GM12891 (cell line): ENCODE data around the gene SCRN3.

Source experiments
- DNase-seq: peaks from one replicate; pipeline ENCODE4 v3.0.0; 2011; ENCODE audit warnings: low spot score; ENCODE audit not compliant: insufficient read length
- FAIRE-seq: peaks from 2 replicates; lab custom pipeline; 2011; peaks lifted over from hg19 to GRCh38; lab: Jason Lieb, UNC
- PAX5 ChIP-seq: IDR thresholded peaks from 2 replicates; pipeline ENCODE4 v1.6.1; 2011; ENCODE audit warnings: low read length, moderate library complexity, mild to moderate bottlenecking; ENCODE audit not compliant: insufficient read depth, severe bottlenecking
- POLR2A ChIP-seq: IDR thresholded peaks from 2 replicates; pipeline ENCODE4 v1.6.1; 2011; ENCODE audit warnings: low read depth, low read length, control low read depth
- POLR2AphosphoS5 ChIP-seq: IDR thresholded peaks from 2 replicates; pipeline ENCODE4 v1.6.1; 2011; ENCODE audit warnings: low read depth, low read length, control low read depth
- POU2F2 ChIP-seq: IDR thresholded peaks from 2 replicates; pipeline ENCODE4 v1.6.1; 2011; ENCODE audit warnings: low read depth, mild to moderate bottlenecking, control low read depth, low read length, moderate library complexity
- SPI1 ChIP-seq: IDR thresholded peaks from 2 replicates; pipeline ENCODE4 v1.6.1; 2011; ENCODE audit warnings: low read depth, low read length, control low read depth
- TAF1 ChIP-seq: IDR thresholded peaks from 2 replicates; pipeline ENCODE4 v1.6.1; 2011; ENCODE audit warnings: low read depth, low read length, control low read depth

The SCRN3 gene

DNA sequence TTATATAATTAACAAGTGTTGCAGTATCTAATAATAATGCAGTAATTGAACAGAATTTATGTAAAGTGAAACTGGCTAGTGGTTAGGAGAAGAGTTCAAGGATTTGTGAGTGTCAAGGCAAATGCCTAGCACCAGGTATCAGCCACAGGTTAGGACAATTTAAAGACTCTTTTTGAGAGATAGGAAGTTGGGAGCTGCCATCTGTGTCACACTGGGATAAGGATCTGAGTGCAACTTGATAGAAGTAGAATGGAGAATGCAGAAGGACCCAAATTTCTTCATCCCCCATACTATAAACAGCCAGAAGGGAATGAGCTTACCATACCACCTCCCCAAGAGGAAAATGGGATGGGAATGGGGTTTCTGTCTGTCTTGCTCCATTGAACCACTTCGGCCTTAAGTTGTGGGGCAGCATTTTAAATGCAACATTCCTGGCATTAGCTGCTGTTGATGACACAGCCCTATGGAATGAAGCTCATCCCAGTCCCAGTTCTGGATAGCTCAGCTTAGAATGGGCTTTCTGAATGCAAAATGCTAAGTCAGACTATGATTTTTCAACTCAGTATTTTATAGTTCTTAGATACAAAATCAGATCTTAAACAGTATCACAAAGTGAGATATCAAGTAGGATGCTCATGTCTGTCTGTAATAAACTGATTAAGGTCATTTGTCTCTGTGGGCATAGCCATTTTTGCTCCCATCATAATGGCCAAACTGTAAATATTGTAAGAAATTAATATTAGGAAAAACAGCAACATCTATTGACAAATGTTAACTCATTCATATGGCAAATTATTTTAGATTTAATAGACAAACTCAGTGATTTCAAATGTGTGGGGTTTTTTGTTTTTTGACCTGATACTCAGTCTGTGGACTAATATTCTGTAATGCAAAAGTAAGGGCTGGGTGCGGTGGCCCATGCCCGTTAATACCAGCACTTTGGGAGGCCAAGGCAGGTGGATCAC lies 47.3 kb downstream of the SCRN3 start:
- DNase-seq (no peak), FAIRE-seq (no peak)
- TF ChIP-seq TAF1 (no peak), POU2F2 (no peak), POLR2A (no peak)

- DNase-seq, result no peak
- TF ChIP-seq TAF1 (no peak), SPI1 (no peak), POLR2A (no peak), POU2F2 (no peak), PAX5 (no peak), POLR2AphosphoS5 (no peak)
- no peak for FAIRE-seq
Measured at GRCh38 chr2:174444761-174445160, 49.2 kb downstream of the SCRN3 start.

- TF ChIP-seq POU2F2 (no peak), TAF1 (no peak), PAX5 (no peak), POLR2AphosphoS5 (no peak), POLR2A (no peak)
- DNase-seq, result no peak
- FAIRE-seq, result no peak
Measured at GRCh38 chr2:174445248-174445647, 49.7 kb downstream of the SCRN3 start.

GRCh38 chr2:174446531-174446930 lies 51.0 kb downstream of the SCRN3 start:
- no peak for DNase-seq
- TF ChIP-seq TAF1 (no peak), POLR2AphosphoS5 (no peak), PAX5 (no peak), POU2F2 (no peak)
- FAIRE-seq, result no peak

DNA sequence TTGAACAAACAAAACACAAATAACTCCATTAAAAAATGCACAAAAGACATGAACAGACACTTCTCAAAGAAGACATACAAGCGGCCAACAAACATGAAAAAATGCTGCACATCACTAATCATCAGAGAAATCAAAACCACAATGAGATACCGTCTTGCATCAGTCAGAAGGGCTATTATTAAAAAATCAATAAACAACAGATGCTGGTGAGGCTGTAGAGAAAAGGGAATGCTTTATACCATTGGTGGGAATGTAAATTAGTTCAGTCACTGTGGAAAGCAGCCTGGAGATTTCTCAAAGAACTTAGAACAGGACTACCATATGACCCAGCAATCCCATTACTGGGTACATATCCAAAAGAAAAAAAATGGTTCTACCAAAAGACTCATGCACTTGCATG lies 53.5 kb downstream of the SCRN3 start:
- FAIRE-seq (no peak), DNase-seq (no peak)
- no peak for TF ChIP-seq PAX5

GRCh38 chr2:174450021-174450816 lies 54.7 kb downstream of the SCRN3 start:
- TF ChIP-seq POU2F2, result no peak
- TF ChIP-seq TAF1, result no peak
- TF ChIP-seq POLR2AphosphoS5, result no peak
- TF ChIP-seq PAX5, result no peak
- FAIRE-seq (peak; percentile 35), DNase-seq (no peak)

DNA sequence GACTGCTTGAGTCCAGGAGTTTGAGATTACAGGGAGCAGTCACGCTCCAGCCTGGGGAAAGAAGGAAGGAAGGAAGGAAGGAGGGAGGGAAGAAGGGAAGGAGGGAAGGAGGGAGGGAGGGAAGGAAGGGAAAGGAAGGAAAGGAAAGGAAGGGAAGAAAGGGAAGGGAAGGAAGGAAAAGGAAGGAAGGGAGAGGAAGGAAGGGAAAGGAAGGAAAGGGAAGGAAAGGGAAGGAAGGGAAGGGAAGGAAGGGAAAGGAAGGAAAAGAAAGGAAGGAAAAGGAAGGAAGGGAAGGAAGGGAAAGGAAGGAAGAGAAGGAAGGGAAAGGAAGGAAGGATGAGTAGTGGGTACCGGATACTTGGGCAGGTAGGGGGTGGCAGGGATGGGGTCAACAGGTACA lies 59.0 kb downstream of the SCRN3 start:
- DNase-seq (no peak), FAIRE-seq (peak; percentile 55)
- no peak for TF ChIP-seq SPI1
- no peak for TF ChIP-seq PAX5
- TF ChIP-seq POU2F2, result no peak
- no peak for TF ChIP-seq POLR2A
- no peak for TF ChIP-seq TAF1
- TF ChIP-seq POLR2AphosphoS5, result no peak

DNA sequence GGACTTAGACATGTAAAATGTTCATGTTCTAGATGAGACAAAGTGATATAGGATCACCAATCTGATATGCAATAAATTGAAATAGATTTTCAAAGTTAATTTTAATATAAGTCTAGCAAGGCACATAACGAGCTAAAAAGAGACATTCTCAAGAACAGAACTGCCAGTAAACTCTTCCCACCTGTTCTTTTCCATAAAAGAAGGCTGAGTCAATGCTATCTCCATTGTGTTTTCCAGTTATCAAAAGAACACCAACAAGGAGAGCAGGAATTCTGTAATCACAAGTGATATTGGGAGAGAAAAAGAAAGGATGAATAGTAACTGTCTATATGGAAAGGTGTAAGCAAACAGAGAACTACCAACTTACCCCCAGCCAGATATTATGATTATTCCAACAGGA lies 65.7 kb downstream of the SCRN3 start:
- TF ChIP-seq POU2F2, result no peak
- TF ChIP-seq PAX5, result no peak
- no peak for TF ChIP-seq POLR2A
- no peak for TF ChIP-seq POLR2AphosphoS5
- TF ChIP-seq TAF1, result no peak
- TF ChIP-seq SPI1, result no peak
- no peak for DNase-seq
- FAIRE-seq, result no peak

DNA sequence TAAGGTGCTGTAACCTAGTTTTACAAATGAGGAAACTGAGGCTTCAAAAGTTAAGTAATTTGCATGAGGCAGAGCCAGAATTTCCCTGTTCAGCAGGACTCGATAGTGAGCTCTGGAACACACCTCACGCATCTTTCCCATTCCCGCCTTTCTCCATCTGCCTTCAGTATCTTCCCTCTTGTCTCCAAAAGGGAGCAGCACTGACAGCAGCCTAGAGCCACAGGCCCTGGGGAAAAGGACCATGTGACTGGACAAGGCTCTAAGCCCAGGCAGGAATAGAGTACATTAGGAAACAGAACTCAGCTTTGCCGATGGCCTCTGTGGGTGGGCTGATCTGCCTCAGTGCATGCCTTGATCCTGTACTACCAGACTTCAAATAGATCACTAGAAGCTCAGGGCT lies 69.8 kb downstream of the SCRN3 start:
- FAIRE-seq, result no peak
- TF ChIP-seq POU2F2 (no peak), PAX5 (no peak), SPI1 (no peak)
- DNase-seq, result no peak

GRCh38 chr2:174473796-174474195 lies 78.3 kb downstream of the SCRN3 start:
- no peak for DNase-seq
- FAIRE-seq, result no peak
- TF ChIP-seq POLR2A, result no peak
- no peak for TF ChIP-seq TAF1
- no peak for TF ChIP-seq POU2F2
- no peak for TF ChIP-seq PAX5
- TF ChIP-seq SPI1, result no peak
- TF ChIP-seq POLR2AphosphoS5, result no peak
